DOHH2 (cell line): Measurements from ENCODE around the gene CYP4F22.

ENCODE experiments used
- H3F3A ChIP-seq: fragments of 200-600 bp; sonication (generic), shearing (Covaris generic); 2 replicates; pipeline ENCODE4 v1.6.0; 2016; ENCODE audit warnings: antibody characterized with exemption, mild to moderate bottlenecking; ENCODE audit not compliant: control insufficient read depth, insufficient read depth
- H3K27ac ChIP-seq: fragments of 200-600 bp; sonication (generic); 2 replicates; pipeline ENCODE4 v1.5.1; 2014; ENCODE audit warnings: low read depth, mild to moderate bottlenecking, low read length, moderate library complexity
- H3K27me3 ChIP-seq: fragments of 200-600 bp; sonication (generic); 2 replicates; pipeline ENCODE4 v1.6.1; 2014; ENCODE audit warnings: mild to moderate bottlenecking, low read length, mixed read lengths; ENCODE audit not compliant: control insufficient read depth
- H3K36me3 ChIP-seq: fragments of 200-600 bp; sonication (generic); 2 replicates; pipeline ENCODE4 v1.6.1; 2014; ENCODE audit warnings: mild to moderate bottlenecking, low read length, moderate library complexity, mixed read lengths; ENCODE audit not compliant: control insufficient read depth
- H3K4me1 ChIP-seq: fragments of 200-600 bp; sonication (generic); 2 replicates; pipeline ENCODE4 v1.6.1; 2014; ENCODE audit warnings: mild to moderate bottlenecking, low read length, mixed read lengths; ENCODE audit not compliant: control insufficient read depth
- H3K4me2 ChIP-seq: fragments of 200-600 bp; sonication (generic); 2 replicates; pipeline ENCODE4 v1.6.0; 2014; ENCODE audit warnings: mild to moderate bottlenecking, low read length, moderate library complexity
- H3K4me3 ChIP-seq: fragments of 200-600 bp; sonication (generic); 2 replicates; pipeline ENCODE4 v1.5.1; 2014; ENCODE audit warnings: mild to moderate bottlenecking, low read length, mixed read lengths
- H3K79me2 ChIP-seq: fragments of 200-600 bp; sonication (generic); 2 replicates; pipeline ENCODE4 v1.6.1; 2014; ENCODE audit warnings: mild to moderate bottlenecking, low read length, mixed read lengths; ENCODE audit not compliant: control insufficient read depth
- H3K9me2 ChIP-seq: fragments of 200-600 bp; sonication (generic); replicated peaks from 2 replicates; pipeline ENCODE4 v1.6.1; 2014; ENCODE audit warnings: mild to moderate bottlenecking, low read length, mixed read lengths; ENCODE audit not compliant: control insufficient read depth
- H3K9me3 ChIP-seq: fragments of 200-600 bp; sonication (generic); 2 replicates; pipeline ENCODE4 v1.6.1; 2014; ENCODE audit warnings: antibody characterized with exemption, low read length, mixed read lengths; ENCODE audit not compliant: control insufficient read depth, insufficient read depth
- H4K20me1 ChIP-seq: fragments of 200-600 bp; sonication (generic); 2 replicates; pipeline ENCODE4 v1.6.0; 2014; ENCODE audit warnings: low read depth, mild to moderate bottlenecking, antibody characterized with exemption, low read length, moderate library complexity; ENCODE audit not compliant: control insufficient read depth, insufficient read depth
- CTCF ChIP-seq: fragments of 200-600 bp; sonication (generic); IDR thresholded peaks from one replicate; pipeline ENCODE4 v1.5.1; 2014; ENCODE audit warnings: antibody characterized with exemption, mild to moderate bottlenecking, low read depth, low read length; ENCODE audit not compliant: poor library complexity, severe bottlenecking
- EZH2phosphoT487 ChIP-seq: fragments of 200-600 bp; sonication (generic); IDR thresholded peaks from 2 replicates; pipeline ENCODE4 v1.6.1; 2017; ENCODE audit warnings: borderline replicate concordance, mild to moderate bottlenecking, antibody characterized with exemption, low read length, moderate library complexity, mixed read lengths

CYP4F22 gene

GRCh38 chr19:15508035-15508710, at the start of gene CYP4F22:
TSS of gene CYP4F22 (plus strand) at chr19:15508525. CDS start at chr19:15525337, 16,812 bp downstream.
- H3K27ac ChIP-seq, result no peak within 1 kb of the TSS
- H3F3A ChIP-seq, result no peaks in the 10 kb centered on the region
- H3K9me2 ChIP-seq, result no peaks in the 10 kb centered on the region
- H3K79me2 ChIP-seq, result no peaks in the 10 kb centered on the region
- no peak for TF ChIP-seq CTCF
- no peak for TF ChIP-seq EZH2phosphoT487
- H3K4me1 ChIP-seq, result no peaks in the 10 kb centered on the region
- no peak within 1 kb of the TSS for H3K4me3 ChIP-seq
- no peaks in the 10 kb centered on the region for H4K20me1 ChIP-seq
- H3K9me3 ChIP-seq, result no peaks in the 10 kb centered on the region
- no peaks in the 10 kb centered on the region for H3K36me3 ChIP-seq
- no peaks in the 10 kb centered on the region for H3K27me3 ChIP-seq
- no peak within 1 kb of the TSS for H3K4me2 ChIP-seq

DNA sequence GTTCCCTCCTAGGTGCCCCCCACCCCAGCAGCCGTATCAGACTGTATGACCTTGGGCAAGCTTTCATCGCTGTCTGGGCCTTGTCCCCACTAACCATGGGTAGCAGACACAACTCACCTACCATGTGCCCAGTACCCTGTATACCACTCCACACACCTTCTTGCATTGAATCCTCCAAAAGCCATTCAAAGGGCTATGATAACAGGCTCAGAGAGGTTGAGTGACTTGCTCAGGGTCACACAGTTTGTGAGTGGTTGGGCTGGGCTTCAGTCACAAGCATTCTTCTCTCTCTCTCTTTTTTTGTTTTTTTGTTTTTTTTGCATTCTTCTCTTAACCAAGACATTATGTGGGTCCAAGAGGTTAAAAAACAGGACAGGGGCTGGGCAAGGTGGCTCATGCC, 46.6 kb upstream of the CYP4F22 start:
- no peak overlapping the region for H3K4me3 ChIP-seq
- H4K20me1 ChIP-seq, result no peaks in the 10 kb centered on the region
- H3K4me1 ChIP-seq, result peaks cover 25% of the 10 kb centered on the region
- H3K4me2 ChIP-seq, result no peak overlapping the region
- no peak for TF ChIP-seq EZH2phosphoT487
- TF ChIP-seq CTCF, result no peak
- no peak overlapping the region for H3K27ac ChIP-seq
- H3K27me3 ChIP-seq, result no peaks in the 10 kb centered on the region
- no peaks in the 10 kb centered on the region for H3K9me3 ChIP-seq
- H3K79me2 ChIP-seq, result peaks cover 15% of the 10 kb centered on the region
- 0 out of 2 replicates have a peak, but pooled peaks cover under 1% of the 10 kb centered on the region for H3F3A ChIP-seq
- peaks cover 10% of the 10 kb centered on the region for H3K36me3 ChIP-seq
- no peaks in the 10 kb centered on the region for H3K9me2 ChIP-seq

GRCh38 chr19:15463861-15464371, 44.4 kb upstream of the CYP4F22 start:
- H3K4me2 ChIP-seq, result peak overlapping the region; percentile 72
- peaks cover 15% of the 10 kb centered on the region for H3K79me2 ChIP-seq
- no peaks in the 10 kb centered on the region for H3K9me3 ChIP-seq
- H4K20me1 ChIP-seq, result no peaks in the 10 kb centered on the region
- H3F3A ChIP-seq, result 0 out of 2 replicates have a peak, but pooled peaks cover 5% of the 10 kb centered on the region
- no peaks in the 10 kb centered on the region for H3K9me2 ChIP-seq
- H3K27ac ChIP-seq, result peak overlapping the region; percentile 72
- peaks cover 3% of the 10 kb centered on the region for H3K36me3 ChIP-seq
- peak overlapping the region; percentile 93 for H3K4me3 ChIP-seq
- TF ChIP-seq EZH2phosphoT487 (no peak), CTCF (no peak)
- H3K27me3 ChIP-seq, result peaks cover 1% of the 10 kb centered on the region
- H3K4me1 ChIP-seq, result peaks cover 33% of the 10 kb centered on the region
